HepG2 (cell line): ENCODE data around the gene ZC3H18. TPM values are rescaled to one million over a fixed set of nuclear protein-coding genes. Genes with fewer than 3 reads are reported as not detected.
A peak's percentile ranks its signal among the peaks of the same experiment; 100 is the strongest.

ENCODE experiments used
- BCLAF1 ChIP-seq: fragments of 450-650 bp; IDR thresholded peaks from 2 replicates; pipeline ENCODE4 v1.6.1; 2017; ENCODE audit warnings: mild to moderate bottlenecking
- CREM ChIP-seq, 2 experiments: sonication (generic) in 1 of 2; formaldehyde crosslinking in 1 of 2; IDR thresholded peaks; 2 replicates each; pipeline versions ENCODE4 v1.4.0 to v1.6.1; 2016 to 2020; ENCODE audit warnings: antibody characterized with exemption in 1 of 2, mild to moderate bottlenecking in 1 of 2, missing genetic modification reagents in 1 of 2
- DBP ChIP-seq: sonication (generic); formaldehyde crosslinking; IDR thresholded peaks from 2 replicates; pipeline ENCODE4 v1.4.0; 2020; ENCODE audit warnings: missing genetic modification reagents; ENCODE audit errors: not compliant biosample characterization
- ELF3 ChIP-seq: IDR thresholded peaks from 2 replicates; pipeline ENCODE4 v1.6.1; 2016; ENCODE audit warnings: missing genetic modification reagents, missing compliant biosample characterization
- GPN1 ChIP-seq: sonication (generic); formaldehyde crosslinking; IDR thresholded peaks from 2 replicates; pipeline ENCODE4 v1.5.1; 2020; ENCODE audit warnings: missing genetic modification reagents, borderline replicate concordance
- HMG20A ChIP-seq: IDR thresholded peaks from 2 replicates; pipeline ENCODE4 v1.6.1; 2016; ENCODE audit warnings: borderline replicate concordance
- JUND ChIP-seq: sonication (generic); formaldehyde crosslinking; IDR thresholded peaks from 2 replicates; pipeline ENCODE4 v1.8.0; 2022; ENCODE audit warnings: mild to moderate bottlenecking, missing genetic modification reagents
- MAFK ChIP-seq, 2 experiments: IDR thresholded peaks in 1 of 2; conservative IDR thresholded peaks in 1 of 2; 2 replicates each; pipeline ENCODE4 v1.6.1; 2011; ENCODE audit warnings: improper control_type of control experiment in 2 of 2, low read length in 2 of 2
- NCOA1 ChIP-seq: sonication (generic); formaldehyde crosslinking; IDR thresholded peaks from 2 replicates; pipeline ENCODE4 v1.9.0; 2021; ENCODE audit warnings: missing genetic modification reagents
- NFIC ChIP-seq: IDR thresholded peaks from 2 replicates; pipeline ENCODE4 v1.6.1; 2012; ENCODE audit warnings: mild to moderate bottlenecking, low read length, inconsistent platforms
- POLR2AphosphoS5 ChIP-seq: IDR thresholded peaks from 2 replicates; pipeline ENCODE4 v1.6.1; 2012; ENCODE audit warnings: low read depth, low read length
- RBM22 ChIP-seq: fragments of 200-400 bp; formaldehyde crosslinking; optimal IDR thresholded peaks from 2 replicates; pipeline ENCODE3; 2017; ENCODE audit warnings: mild to moderate bottlenecking, low read length, moderate library complexity
- RFXAP ChIP-seq: sonication (generic); formaldehyde crosslinking; IDR thresholded peaks from 2 replicates; pipeline ENCODE4 v1.4.0; 2020; ENCODE audit warnings: missing genetic modification reagents, borderline replicate concordance
- RXRA ChIP-seq: sonication (generic); formaldehyde crosslinking; IDR thresholded peaks from 2 replicates; pipeline ENCODE4 v1.5.1; 2020; ENCODE audit warnings: missing genetic modification reagents
- ZBTB25 ChIP-seq: IDR thresholded peaks from 2 replicates; pipeline ENCODE4 v1.6.1; 2018; ENCODE audit warnings: missing genetic modification reagents
- ZC3H4 ChIP-seq: sonication (generic); formaldehyde crosslinking; IDR thresholded peaks from 2 replicates; pipeline ENCODE4 v1.4.0; 2020; ENCODE audit warnings: missing genetic modification reagents, borderline replicate concordance
- ZNF766 ChIP-seq: sonication (generic); formaldehyde crosslinking; IDR thresholded peaks from 2 replicates; pipeline ENCODE4 v1.5.0; 2020; ENCODE audit warnings: missing genetic modification reagents, borderline replicate concordance
- ZNF878 ChIP-seq: sonication (generic); formaldehyde crosslinking; IDR thresholded peaks from 2 replicates; pipeline ENCODE4 v1.8.1; 2023; ENCODE audit warnings: mild to moderate bottlenecking, missing genetic modification reagents, moderate library complexity
- ZSCAN25 ChIP-seq: sonication (generic); formaldehyde crosslinking; IDR thresholded peaks from 2 replicates; pipeline ENCODE4 v1.8.0; 2022; ENCODE audit warnings: mild to moderate bottlenecking, missing genetic modification reagents
- polyA plus RNA-seq, 8 experiments: library from polyadenylated mRNA; depleted of rRNA in 3 of 8; stranded (reverse) in 7 of 8; unstranded in 1 of 8; fragments of >200 nt; fragmentation: Illumina TruSeq in 4 of 8; extraction: Trizol in 4 of 8; gene quantifications; 2 replicates each; pipeline versions ENCODE4 v1.2.1 to v1.2.3, GENCODE V29; 2011 to 2016; ENCODE audit warnings: low read depth in 4 of 8, missing spikeins in 1 of 8, mixed read lengths in 1 of 8; ENCODE audit not compliant: insufficient read depth in 1 of 8
- total RNA-seq, 5 experiments: library from RNA; depleted of rRNA; stranded (reverse); fragments of >200 nt; fragmentation: Illumina TruSeq; extraction: Trizol; gene quantifications; 2 replicates each; pipeline ENCODE4 v1.2.3, GENCODE V29; 2016; ENCODE audit warnings: low read depth in 1 of 5
- TF ChIP-seq, protein P1 (sequence below), 2 experiments: sonication (generic) in 1 of 2; formaldehyde crosslinking in 1 of 2; IDR thresholded peaks; 2 replicates each; pipeline versions ENCODE4 v1.4.0 to v1.6.1; 2018 to 2020; ENCODE audit warnings: missing genetic modification reagents in 2 of 2, borderline replicate concordance in 1 of 2, low read depth in 1 of 2, mild to moderate bottlenecking in 1 of 2, missing biosample characterization in 1 of 2

Gene ZC3H18
- total and polyA plus RNA-seq, 2 of the 13 experiments (the other 11 are each of a cell fraction or from before 2014, with no cell fraction given), result 11.2 to 27.4 TPM

DNA sequence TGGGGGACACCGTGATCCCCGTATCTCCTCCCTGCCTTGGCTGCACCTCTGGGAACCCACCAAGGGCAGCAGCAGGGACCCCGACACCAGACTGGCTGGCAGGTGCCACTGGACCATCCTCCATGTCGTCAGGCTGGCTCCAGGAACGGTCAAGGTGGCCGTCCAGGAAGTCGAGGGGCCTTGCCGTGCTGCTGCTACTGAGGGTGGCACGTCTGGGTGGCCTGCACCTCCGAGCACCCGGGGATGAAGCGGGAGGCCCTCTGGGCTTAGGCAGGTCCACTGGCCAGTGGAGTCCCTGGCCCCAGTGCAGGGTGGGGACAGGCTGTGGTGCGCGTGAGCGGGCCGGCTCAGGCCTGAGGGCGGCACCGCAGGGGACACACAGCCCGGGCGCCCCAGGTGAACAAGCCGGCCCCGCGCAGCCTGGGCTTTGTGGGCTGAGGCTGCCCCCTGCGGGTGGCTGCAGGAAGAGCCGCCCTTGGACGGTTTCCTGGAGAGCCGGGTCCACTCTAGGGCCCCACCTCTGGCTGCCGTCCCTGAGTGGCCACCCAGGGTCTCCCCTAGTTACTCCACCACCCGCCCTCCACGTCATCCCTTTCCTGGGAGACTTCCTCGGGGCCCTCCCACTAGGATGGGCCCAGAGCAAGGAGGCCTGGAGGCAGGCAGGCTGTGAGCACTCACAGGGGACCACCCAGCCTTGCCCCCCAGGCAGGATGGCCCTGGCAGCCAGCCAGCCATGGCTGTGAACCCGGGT, 42.8 kb upstream of the ZC3H18 start (continued):
- TF ChIP-seq ZSCAN25 (peak; percentile 89; the same call in 1 of the 2 replicates), HMG20A (CRISPR knock-in tag) (no peak), DBP (CRISPR knock-in tag) (no peak), NCOA1 (CRISPR knock-in tag) (peak; percentile 59; the same call in 1 of the 2 replicates), NFIC (no peak), RXRA (CRISPR knock-in tag) (peak; percentile 76; the same call in 1 of the 2 replicates), MAFK (conservative IDR thresholded peaks at IDR 0.05 in 1 of 2, IDR thresholded peaks at IDR 0.05 in 1 of 2; ENCODE audit: low read length in 2 of 2) (no peak), ZC3H4 (CRISPR knock-in tag) (no peak), ELF3 (CRISPR knock-in tag) (peak; percentile 38; the same call in 1 of the 2 replicates), BCLAF1 (no peak), RFXAP (0 out of 2 replicates have a peak, but pooled peaks have one; percentile 67), ZBTB25 (CRISPR knock-in tag) (peak; percentile 75; the same call in 1 of the 2 replicates), CREM (IDR thresholded peaks at IDR 0.05) (no peak), CREM (CRISPR knock-in tag; IDR thresholded peaks at IDR 0.05) (no peak), RBM22 (peak; percentile 66), GPN1 (0 out of 2 replicates have a peak, but pooled peaks have one; percentile 76), ZNF878 (CRISPR knock-in tag) (no peak), ZNF766 (CRISPR knock-in tag) (peak; percentile 66; the same call in 1 of the 2 replicates), JUND (CRISPR knock-in tag) (no peak), POLR2AphosphoS5 (no peak)
- TF ChIP-seq, protein P1, sequence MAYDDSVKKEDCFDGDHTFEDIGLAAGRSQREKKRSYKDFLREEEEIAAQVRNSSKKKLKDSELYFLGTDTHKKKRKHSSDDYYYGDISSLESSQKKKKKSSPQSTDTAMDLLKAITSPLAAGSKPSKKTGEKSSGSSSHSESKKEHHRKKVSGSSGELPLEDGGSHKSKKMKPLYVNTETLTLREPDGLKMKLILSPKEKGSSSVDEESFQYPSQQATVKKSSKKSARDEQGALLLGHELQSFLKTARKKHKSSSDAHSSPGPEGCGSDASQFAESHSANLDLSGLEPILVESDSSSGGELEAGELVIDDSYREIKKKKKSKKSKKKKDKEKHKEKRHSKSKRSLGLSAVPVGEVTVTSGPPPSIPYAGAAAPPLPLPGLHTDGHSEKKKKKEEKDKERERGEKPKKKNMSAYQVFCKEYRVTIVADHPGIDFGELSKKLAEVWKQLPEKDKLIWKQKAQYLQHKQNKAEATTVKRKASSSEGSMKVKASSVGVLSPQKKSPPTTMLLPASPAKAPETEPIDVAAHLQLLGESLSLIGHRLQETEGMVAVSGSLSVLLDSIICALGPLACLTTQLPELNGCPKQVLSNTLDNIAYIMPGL (CRISPR knock-in tag; IDR thresholded peaks at IDR 0.05; ENCODE audit: borderline replicate concordance in 1 of 2, low read depth in 1 of 2), result peak; percentile 48 to 50; a peak in 2 of 4 replicates
